ENCODE measurements around the gene ZNF207.
"Not testable (repeated sequence)": the region's sequence is repeated elsewhere in the genome, so short reads cannot be mapped to it uniquely, and the experiment has no call there.

Gene ZNF207

DNA sequence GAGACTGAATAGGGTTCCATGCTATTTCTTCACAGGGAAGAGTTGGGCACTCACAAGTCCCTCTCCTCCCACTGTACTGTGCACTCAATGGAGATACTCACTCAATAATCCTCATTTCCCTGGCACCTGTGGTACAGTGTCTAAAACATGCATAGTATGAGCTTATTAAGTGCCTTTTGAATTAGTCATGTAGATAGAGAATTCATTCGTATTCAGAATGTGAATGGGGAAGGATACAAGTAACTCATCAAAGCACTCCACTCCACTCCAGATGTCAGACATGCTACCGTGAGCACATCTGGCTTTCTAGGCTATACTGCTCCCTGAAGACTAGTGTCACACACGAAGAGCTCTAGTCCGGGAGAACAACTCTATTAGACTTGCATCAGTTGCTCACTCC lies 14.3 kb upstream of the ZNF207 start:
- DNase-seq (ENCODE audit: low spot score): no peak

DNA sequence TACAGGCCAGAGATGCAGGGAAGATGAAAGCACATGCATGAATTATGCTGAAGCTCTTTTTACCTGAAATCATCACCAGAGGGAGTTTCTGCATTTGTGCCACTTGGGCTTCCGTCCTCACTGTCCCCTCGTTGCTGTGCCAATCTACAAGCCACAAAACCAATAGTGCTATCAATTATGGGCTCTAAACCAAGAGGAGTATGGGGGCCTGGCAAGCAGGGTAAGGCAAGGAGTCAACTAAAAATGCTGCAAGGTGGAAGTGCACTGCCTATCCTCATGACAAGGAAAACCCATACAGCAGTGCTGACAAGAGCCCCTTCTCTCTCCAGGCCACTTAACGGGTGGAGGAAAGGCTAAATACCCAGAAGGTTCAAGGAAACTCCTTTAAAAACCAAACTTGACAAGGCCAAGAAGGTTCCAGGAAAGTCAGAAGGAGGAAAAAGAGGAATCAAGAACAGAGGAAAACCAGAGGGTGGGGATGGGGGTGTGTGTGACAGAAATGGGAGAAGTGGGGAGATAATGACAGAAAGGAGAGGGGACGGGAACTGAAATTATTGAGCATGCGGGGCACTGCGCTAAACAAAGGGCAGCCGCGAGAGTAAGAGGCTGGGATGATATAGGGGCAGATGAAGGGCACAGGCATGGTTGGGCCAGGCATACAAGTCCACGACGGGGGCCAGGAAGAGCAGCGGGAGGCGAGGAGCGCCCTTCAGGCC lies 8.7 kb upstream of the ZNF207 start:
- peak; percentile 42 for DNase-seq (ENCODE audit: low spot score)

DNA sequence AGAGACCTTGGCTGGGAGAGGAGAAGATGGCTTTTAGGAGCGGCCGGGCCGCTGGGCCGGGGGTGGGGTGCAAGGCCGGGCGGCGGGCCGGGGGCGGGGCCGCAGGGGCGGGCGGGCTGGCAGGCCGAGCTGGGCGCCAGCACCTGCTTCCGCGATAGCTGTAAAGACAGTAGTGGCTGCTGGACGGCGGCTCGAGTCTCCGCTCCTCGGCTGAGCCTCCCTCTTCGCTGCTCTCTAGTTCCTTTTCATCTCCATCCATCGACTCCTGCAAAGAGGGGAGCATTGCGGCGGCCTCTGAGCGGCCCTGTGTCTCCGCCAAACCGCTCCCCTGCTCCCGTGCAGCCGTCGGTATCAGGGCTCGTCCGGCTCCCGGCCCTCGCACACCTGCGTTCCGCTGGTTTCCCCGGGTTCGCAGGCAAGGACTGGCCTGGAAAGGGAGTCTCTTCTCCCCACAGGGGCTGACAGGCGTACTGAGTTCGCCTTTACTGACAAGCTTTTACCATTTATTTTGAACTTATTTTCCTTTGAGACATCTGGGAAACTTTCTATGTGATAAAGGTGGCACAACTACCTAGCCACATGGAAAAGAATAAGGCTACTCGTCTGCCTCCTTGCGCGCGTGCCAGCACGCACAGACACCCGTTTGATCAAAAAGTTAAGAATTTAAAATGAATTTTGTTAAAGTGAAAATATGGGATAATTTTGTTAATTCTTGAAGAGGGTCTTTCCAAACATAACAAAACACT lies 7.9 kb upstream of the ZNF207 start, which contains the start of gene C17orf75:
C17orf75 (minus strand) TSS at position 317 of the 746 bp plus-strand sequence; CDS start at position 283, 34 bp downstream.
- peak; percentile 79 for DNase-seq (ENCODE audit: low spot score)

DNA sequence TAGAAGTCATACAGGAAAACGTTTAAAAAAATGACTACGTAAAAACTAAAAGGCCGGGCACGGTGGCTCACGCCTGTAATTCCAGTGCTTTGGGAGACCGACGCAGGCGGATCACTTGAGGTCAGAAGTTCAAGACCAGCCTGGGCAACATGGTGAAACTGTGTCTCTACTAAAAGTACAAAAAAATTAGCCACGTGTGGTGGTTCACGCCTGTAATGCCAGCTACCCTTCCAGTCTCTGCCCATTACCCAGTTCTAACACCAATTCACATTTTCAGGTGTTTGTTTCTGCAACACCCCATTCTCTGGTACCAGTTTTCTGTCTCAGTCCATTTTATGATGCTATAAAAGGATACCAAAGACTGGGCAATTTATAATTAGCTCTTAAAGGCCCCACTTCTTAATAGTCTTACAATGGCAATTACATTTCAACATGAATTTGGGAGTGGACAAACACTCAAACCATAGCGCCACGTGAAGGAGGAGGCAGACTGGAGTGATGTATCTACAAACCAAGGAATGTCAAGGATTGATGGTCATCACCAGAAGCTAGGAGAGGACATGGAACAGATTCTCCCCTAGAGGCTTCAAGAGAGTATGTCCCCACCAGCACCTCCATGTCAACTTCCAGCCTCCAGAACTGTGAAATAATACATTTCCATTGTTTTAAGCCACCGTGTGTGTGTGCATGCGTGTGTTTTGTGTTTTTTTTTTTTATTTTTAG lies 7.2 kb upstream of the ZNF207 start:
- no peak for DNase-seq (ENCODE audit: low spot score)

DNA sequence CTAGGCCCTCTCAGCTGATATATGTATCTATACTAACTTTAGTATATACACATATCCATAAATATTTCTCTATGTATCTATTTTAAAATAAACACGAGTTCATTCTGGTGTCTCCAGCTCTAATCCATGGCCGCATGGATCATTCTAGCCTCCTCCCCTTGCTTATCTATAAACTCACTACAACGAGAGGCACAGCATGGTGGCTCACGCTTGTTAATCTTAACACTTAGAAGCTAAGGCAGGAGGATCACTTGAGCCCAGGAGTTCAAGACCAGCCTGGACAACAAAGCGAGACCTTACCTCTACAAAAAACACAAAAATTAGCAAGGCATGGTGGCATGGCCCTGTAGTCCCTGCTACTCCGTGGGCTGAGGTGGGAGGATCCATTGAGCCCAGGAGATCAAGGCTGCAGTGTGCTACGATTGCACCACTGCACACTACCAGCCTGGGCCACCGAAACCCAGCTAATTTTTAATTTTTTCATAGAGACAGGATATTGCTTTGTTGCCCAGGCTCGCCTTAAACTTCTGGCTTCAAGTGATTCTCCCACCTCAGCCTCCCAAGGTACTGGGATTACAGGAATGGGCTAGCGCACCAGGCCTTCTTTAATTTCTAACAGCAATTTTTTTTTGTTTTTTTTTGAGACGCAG lies 3.9 kb upstream of the ZNF207 start:
- DNase-seq (ENCODE audit: low spot score): no peak

DNA sequence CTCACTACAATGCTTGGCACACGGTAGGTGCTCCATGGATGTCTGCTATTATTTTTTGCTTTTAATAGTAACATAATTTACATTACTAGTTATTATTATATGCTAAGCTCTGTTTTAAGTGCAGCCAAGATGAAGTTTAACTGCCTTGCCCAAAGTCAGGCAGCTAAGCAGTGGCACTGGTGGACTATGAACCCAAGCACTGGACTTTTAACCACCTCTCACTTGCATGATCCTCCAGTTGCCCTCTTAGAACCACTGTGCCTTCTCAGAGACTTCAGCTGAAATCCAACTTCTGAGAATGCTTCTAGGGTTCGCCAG lies 1.5 kb upstream of the ZNF207 start:
- no peak for DNase-seq (ENCODE audit: low spot score)

DNA sequence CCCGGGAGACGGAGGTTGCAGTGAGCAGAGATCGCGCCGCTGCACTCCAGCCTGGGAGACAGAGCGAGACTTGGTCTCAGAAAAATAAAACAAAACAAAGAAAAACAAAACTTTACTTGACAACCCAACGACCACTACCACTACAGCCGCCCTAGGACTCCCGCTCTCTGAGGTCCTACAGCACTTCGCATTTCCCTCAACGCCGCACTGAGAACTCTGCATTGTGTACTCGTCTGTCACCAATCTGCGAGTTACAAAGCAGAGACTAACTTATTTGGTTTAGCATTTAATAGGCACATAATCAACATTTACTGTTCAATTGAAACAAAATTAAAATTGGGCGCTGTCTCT lies 479 bp upstream of the ZNF207 start:
- no peak for DNase-seq (ENCODE audit: low spot score)

DNA sequence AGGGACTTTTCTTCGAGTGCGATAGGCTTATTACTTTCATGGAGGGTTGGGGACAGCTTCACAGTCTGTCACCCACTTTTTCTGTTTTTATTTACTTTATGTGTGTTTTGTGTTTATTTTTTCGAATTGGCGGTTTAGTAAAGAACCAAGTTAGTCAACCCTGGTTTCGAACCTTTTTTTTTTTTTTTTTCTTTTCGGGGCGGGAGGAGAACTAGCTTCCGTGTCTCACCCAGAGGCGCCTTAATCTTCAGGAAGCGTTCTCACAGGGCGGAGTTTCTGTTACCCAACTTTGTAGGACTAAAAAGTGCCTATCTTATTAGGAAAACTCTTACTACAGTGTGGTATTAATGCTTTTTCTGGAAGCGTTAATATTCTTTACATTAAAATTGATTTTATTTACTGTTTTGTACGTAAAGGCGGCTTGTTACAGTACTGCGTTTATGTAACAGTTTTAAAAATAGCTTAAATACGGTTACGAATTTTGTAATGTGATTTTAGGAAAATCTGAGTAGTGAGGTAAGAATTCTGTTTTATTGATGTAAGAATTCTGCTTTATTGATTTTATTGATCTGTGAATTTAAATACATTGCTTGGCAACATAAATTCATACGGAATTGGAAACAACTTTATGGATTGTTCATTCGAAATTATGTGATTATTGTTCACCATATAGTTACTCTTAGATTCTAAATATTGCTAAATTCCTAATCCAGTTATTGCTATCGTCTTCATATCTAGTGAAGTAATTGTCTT lies 885 bp downstream of the ZNF207 start:
- DNase-seq (ENCODE audit: low spot score): peak; percentile 47

DNA sequence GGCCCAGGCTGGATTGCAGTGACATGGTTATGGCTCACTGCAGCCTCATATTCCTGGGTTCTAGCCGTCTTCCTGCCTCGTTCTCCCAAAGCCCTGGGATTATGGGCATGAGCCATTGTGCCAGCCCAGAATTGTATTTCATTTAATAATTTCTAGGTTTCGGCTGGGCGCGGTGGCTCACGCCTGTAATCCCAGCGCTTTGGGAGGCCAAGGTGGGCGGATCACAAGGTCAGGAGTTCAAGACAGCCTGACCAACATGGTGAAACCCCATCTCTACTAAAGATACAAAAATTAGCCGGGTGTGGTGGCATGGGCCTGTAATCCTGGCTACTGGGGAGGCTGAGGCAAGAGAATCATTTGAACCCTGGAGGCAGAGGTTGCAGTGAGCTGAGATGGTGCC lies 2.8 kb downstream of the ZNF207 start:
- DNase-seq (ENCODE audit: low spot score): not testable (repeated sequence)

DNA sequence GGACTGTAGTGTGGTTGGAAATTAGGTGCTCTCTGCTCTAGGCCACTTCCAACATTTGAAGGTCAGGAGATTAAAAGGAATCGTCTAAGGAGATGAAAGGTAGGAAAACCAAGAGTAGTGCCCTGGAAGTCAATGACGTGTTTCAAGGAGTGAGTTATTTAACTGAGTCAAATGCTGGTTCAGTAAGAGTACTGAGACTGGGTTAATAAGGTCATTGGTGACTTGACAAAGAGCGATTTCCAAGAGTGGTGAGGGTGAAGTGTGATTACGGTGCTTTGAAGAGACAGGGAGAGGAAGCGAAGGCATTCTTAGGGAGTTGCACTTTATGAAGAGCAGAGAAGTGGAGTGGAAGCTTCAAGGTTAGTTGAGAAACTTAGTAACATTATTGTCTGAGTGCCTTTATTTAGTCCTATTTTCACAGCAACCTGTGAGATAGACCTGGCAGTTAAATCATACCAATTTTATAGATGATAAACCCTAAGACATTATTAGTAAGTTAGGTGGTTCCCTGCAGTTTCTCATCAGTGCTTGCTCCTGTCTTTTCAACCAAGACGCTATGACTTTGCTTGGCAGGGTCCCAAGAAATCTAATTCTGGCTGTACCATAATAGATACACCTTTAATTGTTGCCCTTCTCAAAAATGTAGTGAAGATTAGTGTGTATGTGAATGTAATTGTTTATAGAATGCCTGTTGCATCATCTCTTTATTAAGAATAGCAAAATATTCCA lies 5.9 kb downstream of the ZNF207 start:
- DNase-seq (ENCODE audit: low spot score): no peak

DNA sequence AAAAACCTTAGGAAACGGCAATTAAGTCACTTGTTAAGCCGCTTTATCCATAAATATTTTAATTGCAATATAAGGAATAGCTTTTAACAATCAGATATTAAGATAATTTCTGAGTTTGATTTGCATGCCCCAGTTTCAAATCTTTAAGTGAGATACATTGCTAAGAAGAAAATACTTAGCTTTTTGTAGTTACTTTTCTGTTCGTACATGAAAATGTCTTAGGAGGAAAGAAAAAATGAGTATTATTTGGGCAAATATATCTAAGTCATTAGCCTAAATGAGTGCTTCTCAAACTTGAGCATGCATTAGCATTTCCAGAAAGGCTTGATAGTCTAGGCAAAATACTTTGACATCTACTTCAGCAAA lies 6.4 kb downstream of the ZNF207 start:
- DNase-seq (ENCODE audit: low spot score): no peak

DNA sequence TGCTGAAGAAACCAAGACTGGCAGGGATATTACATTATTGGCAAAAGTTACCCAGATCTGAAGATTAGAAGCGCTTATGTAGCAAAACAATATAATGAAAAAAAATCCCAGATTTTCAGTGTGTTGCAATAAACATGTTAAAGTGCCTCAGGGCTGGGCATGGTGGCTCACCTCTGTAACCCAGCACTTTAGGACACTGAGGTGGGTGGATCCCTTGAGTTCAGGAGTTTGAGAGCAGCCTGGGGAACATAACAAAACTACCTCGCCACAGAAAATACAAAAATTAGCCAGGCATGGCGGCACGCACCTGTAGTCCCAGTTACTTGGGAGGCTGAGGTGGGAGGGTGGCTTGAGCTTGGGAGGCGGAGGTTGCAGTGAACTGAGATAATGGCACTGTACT lies 6.8 kb downstream of the ZNF207 start:
- DNase-seq (ENCODE audit: low spot score): no peak

DNA sequence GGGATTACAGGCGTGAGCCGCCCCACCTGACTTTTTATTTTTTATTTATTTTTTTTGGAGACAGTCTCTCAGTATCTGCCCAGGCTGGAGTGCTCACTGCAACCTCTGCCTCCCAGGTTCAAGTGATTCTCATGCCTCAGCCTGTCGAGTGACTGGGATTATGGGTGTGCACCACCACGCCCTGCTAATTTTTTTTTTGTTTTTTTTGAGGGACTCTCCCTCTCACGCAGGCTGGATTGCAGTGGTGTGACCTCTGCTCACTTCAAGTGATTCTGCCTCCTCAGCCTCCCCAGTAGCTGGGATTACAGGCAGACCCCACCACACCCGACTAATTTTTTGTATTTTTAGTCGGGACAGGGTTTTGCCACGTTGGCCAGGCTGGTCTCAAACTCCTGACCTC lies 7.7 kb downstream of the ZNF207 start:
- DNase-seq (ENCODE audit: low spot score): no peak

DNA sequence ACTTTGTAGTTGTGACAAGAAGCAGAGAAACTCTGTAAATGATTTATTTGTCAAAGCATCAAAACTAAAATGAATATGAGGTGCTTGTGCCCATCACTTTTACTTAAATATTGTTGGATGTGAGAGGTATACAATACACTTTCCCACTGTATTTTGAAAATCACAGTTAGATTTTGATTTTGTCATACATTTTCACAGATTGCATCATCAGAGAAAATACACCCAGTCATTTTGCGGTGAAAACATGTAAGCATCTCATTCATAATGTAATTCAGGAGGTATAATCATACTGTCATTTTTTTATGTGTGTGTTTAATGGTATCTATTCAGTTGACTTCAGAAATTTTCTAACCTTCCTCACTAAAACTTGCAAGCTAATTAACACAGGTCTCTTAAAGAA lies 11.3 kb downstream of the ZNF207 start:
- DNase-seq (ENCODE audit: low spot score): no peak

DNA sequence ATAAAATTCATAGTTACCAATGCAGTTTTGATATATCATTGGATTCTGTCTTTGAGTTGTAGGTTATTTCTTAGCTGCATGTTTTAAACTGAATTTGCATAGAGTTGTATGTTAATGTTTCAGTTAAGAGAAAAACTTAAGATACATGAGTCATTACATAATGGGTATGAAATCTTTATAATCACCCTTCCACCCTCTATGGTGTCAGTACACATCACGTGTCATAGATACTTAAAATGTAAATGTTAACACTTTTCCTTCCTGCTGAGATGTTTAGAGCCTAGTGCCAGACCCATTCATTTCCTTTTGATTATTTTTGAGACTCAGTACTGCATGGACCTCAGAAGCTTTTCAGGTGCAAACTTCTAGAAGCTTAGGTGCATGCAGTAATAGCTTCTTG lies 20.5 kb downstream of the ZNF207 start:
- DNase-seq (ENCODE audit: low spot score): no peak

DNA sequence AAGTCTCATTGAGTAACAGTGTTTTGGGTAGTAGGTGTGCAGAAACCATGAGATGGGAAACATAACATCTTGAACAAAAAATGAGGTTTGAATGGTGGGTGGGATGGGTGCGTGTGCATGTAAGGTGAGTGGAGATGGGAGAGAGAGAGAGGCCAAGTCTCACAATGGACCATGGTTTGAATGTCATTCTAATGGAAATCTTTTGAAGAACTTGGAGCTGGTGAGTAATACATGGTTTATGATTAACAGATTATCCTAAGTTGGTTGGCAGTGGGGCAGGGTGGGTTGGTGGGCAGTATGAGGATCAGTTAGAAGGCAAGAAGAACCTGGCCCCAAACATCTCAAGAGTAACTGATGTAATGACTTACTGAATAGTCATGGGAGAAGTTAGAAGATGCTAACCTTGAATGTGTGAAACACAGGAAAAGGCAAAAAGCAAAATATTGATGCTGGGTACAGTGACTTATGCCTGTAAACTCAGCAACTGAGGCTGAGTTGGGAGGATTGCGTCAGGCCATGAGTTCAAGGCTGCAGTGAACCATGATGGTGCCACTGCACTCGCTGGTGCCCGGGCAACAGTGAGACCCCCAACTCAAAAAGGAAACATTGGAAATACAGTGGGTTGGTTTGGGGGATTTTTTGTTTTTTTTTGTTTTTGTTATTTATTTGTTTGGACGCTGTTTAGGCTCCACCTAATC lies 32.7 kb downstream of the ZNF207 start:
- no peak for DNase-seq (ENCODE audit: low spot score)

DNA sequence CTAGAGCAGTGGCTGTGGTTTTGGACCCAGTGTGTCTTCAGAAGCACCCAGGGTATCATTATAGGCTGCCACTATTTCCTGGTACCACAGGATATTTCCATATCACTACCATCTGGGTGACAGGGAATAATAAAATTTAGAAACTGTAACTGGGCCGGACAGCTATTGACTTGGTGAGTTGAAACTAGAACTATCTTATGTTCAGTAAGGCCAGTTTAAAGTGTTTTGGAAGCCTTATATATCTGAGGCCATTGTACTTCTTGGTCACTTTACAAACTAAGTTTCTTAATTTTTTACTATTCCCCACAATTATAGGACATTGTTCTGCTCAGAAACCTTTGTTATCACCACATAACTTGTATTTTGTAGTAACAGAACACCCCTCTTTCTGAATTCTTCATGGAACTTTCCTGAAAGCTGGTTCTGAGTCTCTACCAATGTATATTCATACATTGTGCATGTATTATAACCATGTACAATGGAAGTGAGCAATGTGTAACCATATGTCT lies 34.0 kb downstream of the ZNF207 start:
- DNase-seq (ENCODE audit: low spot score): no peak

DNA sequence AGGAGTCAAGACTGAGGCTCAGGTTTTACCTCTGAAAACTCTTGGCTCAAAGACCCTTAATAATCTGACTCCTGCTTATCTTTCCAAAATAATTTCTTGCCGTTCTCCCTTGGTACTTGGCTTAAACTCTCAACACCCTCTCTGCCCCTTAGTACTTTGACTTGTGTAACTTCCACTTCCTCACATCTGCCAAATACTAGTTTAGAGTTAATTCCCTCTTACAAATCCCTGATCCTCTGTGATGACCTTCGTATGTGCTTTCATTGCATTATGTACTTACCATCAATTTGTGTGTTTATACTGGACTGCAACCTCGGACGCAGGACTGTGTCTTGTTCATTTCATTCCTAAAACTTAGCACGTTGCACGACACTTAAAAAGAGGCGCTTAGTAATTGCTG lies 35.2 kb downstream of the ZNF207 start:
- no peak for DNase-seq (ENCODE audit: low spot score)

DNA sequence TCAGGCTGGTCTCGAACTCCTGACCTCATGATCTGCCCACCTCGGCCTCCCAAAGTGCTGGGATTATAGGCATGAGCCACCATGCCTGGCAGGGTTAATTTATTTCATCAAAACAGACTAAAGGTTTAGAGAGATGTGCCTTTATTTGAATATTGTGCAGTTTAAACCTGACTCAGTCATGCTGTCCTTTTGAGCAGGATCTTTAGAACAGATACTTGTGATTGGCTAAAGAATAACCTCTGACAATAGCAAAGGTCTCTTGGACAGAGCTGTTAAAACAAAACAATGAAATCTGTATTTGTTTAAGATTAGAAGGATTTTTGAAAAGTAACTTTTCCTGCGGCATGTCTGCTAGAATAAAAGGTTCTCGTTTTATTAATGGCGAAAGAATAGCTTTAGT lies 36.0 kb downstream of the ZNF207 start:
- no peak for DNase-seq (ENCODE audit: low spot score)

DNA sequence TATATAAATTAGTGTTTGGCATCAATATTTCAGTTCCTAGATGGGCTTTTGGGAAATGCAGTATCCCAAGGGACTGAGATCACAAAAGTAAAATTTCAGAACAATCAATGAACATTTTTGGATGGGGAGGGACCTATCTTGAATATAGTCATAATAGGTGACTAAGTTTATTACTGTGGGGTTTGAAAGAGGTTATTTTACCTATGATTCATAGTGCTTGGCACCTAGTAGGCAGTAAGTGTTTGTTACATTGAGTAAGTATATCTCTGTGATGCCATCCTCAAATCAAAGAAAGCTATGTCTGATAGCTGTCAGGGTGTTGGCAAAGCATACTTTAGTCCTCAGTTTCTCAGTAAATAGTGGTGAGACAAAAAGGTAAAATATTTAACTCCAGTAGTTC lies 36.9 kb downstream of the ZNF207 start:
- DNase-seq (ENCODE audit: low spot score): no peak

DNA sequence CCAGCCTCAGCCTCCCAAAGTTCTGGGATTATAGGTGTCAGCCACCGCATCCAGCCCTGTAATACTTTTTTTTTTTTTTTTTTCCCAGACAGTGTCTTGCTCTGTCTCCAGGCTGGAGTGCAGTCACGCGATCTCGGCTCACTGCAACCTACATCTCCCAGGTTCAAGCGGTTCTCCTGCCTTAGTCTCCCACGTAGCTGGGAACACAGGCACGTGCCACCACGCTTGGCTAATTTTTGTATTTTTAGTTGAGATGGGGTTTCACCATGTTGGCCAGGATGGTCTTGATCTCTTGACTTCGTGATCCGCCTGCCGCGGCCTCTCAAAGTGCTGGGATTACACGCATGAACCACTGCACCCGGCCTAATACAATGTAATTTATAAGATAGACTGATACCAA lies 38.2 kb downstream of the ZNF207 start:
- not testable (repeated sequence) for DNase-seq (ENCODE audit: low spot score)

Data from LoVo (cell line).